SK-N-MC (cell line): ENCODE measurements around the gene GPC6.

Experiments used
- DNase-seq: peaks from one replicate; pipeline ENCODE4 v3.0.0-alpha.2; 2011; ENCODE audit warnings: low read depth, low spot score
- H3K27ac ChIP-seq: fragments of 200-600 bp; sonication (generic); 2 replicates; pipeline ENCODE4 v1.5.1; 2016; ENCODE audit warnings: mixed run types
- H3K36me3 ChIP-seq: fragments of 200-600 bp; sonication (generic); 2 replicates; pipeline ENCODE4 v1.6.1; 2017; ENCODE audit warnings: antibody characterized with exemption, low read length, mixed read lengths; ENCODE audit not compliant: insufficient read depth
- H3K4me3 ChIP-seq: fragments of 200-600 bp; sonication (generic); 2 replicates; pipeline ENCODE4 v1.5.1; 2016
- H3K9ac ChIP-seq: fragments of 200-600 bp; sonication (generic); 2 replicates; pipeline ENCODE4 v1.8.0; 2017; ENCODE audit warnings: mixed run types, mixed read lengths; ENCODE audit not compliant: insufficient read length
- H3K9me3 ChIP-seq: fragments of 200-600 bp; sonication (generic); 2 replicates; pipeline ENCODE4 v1.6.1; 2017; ENCODE audit warnings: low read depth, mild to moderate bottlenecking, antibody characterized with exemption, low read length, moderate library complexity, mixed read lengths
- EZH2 ChIP-seq: fragments of 200-600 bp; sonication (generic); IDR thresholded peaks from one replicate; pipeline ENCODE4 v1.6.1; 2017; ENCODE audit warnings: antibody characterized with exemption
- FOXP2 ChIP-seq: optimal IDR thresholded peaks from 2 replicates; pipeline ENCODE3; 2011; ENCODE audit warnings: mild to moderate bottlenecking, moderate library complexity; ENCODE audit not compliant: insufficient read depth; ENCODE audit errors: extremely low read length, control extremely low read depth
- POLR2AphosphoS5 ChIP-seq: IDR thresholded peaks from 2 replicates; pipeline ENCODE4 v1.6.1; 2012; ENCODE audit warnings: mild to moderate bottlenecking, low read depth, low read length, borderline replicate concordance

GPC6 gene

DNA sequence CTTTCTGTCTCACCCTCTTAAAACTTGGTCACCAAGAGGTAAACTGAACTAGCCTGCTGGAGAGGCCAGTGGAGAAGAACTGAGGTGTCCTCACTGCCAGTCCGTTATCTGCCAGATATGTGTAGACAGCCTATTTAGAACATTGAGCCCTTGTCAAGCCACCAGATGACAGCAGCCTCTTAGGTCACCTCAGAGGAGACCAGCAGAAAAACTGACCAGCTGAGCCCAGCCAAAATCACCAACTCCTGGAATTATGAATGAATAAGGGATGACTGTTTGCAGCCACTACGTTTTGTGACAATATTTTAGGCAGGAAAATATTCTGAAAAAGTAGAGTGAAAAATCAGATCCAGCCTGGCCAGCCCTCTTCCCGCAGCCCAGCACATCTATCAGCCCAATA lies 739.0 kb downstream of the GPC6 start:
- Histone ChIP-seq H3K36me3 (no peaks in the 10 kb centered on the region), H3K27ac (no peak overlapping the region), H3K9ac (no peak overlapping the region), H3K4me3 (no peak overlapping the region), H3K9me3 (no peaks in the 10 kb centered on the region)
- DNase-seq, result no peak
- TF ChIP-seq FOXP2 (no peak), EZH2 (no peak), POLR2AphosphoS5 (no peak)

DNA sequence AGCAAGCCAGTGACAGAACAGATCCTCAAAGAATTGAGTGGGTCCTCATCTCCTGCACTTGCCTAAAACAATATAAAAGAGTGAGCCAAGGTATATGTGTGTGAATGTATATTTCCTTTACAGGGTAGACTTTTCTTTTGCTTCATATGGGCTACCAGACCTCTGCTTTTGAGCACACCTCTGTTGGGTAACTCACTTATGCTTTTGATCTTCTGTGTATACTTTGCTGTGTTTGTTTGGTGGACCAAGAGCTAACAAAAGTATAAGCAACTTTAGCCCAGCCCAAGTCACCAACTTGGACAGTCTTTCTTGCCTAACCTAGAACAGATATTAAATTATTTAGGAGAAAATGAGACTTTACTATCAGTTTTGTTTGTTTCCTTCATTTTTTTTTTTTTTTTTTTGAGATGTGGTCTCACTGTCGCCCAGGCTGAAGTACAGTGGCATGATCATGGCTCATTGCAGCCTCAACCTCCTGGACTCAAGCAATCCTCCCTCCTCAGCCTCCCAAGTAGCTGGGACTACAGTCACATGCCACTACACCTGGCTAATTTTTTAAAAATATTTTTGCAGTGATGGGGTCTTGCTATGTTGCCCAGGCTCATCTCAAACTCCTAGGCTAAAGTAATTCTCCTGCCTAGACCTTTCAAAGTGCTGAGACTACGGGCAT lies 739.8 kb downstream of the GPC6 start:
- TF ChIP-seq EZH2, result no peak
- no peak for TF ChIP-seq FOXP2
- TF ChIP-seq POLR2AphosphoS5, result no peak
- Histone ChIP-seq H3K9ac (no peak overlapping the region), H3K36me3 (no peaks in the 10 kb centered on the region), H3K4me3 (no peak overlapping the region), H3K9me3 (no peaks in the 10 kb centered on the region), H3K27ac (no peak overlapping the region)
- DNase-seq, result no peak

DNA sequence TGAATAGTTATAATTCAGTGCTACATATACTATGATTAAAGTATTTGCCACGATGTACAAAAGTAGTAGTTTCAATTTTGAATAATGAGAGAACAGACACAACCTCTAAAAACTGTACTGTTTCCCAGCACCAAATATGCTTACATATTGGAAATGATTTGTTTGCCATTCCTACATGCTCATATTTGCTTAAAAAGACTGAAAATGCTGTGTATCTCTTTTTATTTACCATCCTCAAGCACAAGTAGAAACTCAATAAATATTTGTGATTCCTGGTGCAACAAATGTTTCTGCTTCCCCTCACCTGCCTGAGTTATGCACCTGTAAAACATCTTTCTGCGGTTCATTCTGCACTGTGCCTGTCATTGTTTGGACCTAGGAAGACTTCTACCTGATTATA lies 740.7 kb downstream of the GPC6 start:
- DNase-seq, result no peak

DNA sequence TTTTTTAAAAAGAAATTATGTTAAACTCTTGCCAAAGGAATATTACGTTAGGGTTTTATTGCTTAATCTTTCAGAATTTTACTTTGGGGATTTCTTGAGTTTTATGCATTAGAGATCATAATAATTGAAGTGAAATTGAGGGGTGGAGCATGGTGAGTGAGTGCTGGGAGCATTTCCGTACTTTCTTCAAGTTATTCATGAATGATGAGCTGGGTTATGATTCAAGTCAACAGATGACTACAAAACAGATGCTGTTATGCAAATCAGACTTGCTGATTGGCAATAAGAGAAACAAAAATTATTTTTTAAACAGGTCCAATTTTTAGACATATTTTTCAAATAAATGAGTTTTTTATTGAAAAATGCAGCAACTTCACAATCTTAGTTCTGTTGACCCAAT lies 748.6 kb downstream of the GPC6 start:
- no peak for TF ChIP-seq EZH2
- no peak for TF ChIP-seq POLR2AphosphoS5
- no peak for TF ChIP-seq FOXP2
- H3K36me3 ChIP-seq, result no peaks in the 10 kb centered on the region
- no peak for DNase-seq
- H3K9me3 ChIP-seq, result no peaks in the 10 kb centered on the region
- no peak overlapping the region for H3K9ac ChIP-seq
- H3K4me3 ChIP-seq, result no peak overlapping the region
- no peak overlapping the region for H3K27ac ChIP-seq

More for the DNA sequence above, 740.7 kb downstream of the GPC6 start:
- TF ChIP-seq EZH2, result no peak
- TF ChIP-seq POLR2AphosphoS5, result no peak
- no peak for TF ChIP-seq FOXP2
- Histone ChIP-seq H3K9ac (no peak overlapping the region), H3K9me3 (no peaks in the 10 kb centered on the region), H3K27ac (no peak overlapping the region), H3K4me3 (no peak overlapping the region), H3K36me3 (no peaks in the 10 kb centered on the region)

DNA sequence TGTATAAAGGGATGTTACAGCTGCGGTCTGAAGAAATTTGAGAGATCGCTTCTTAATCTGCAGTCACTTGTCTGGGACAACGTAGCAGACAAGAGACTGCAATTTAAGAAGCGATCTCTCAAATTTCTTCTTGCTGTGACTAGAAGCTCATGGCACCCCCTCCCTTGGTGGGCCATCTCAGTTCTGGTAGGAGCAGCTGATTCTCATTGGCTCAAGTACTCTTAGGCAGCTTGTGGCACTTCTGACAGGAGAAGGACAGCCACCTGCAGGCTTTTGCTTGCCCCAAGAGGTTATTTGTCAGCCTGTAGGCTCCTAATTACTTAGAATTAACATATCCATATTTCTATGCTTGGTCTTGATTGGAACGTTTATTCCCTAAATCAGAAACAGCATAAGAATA lies 749.9 kb downstream of the GPC6 start:
- Histone ChIP-seq H3K4me3 (no peak overlapping the region), H3K9ac (no peak overlapping the region), H3K9me3 (no peaks in the 10 kb centered on the region), H3K36me3 (no peaks in the 10 kb centered on the region), H3K27ac (no peak overlapping the region)
- TF ChIP-seq POLR2AphosphoS5, result no peak
- no peak for TF ChIP-seq EZH2
- no peak for TF ChIP-seq FOXP2
- DNase-seq, result no peak

DNA sequence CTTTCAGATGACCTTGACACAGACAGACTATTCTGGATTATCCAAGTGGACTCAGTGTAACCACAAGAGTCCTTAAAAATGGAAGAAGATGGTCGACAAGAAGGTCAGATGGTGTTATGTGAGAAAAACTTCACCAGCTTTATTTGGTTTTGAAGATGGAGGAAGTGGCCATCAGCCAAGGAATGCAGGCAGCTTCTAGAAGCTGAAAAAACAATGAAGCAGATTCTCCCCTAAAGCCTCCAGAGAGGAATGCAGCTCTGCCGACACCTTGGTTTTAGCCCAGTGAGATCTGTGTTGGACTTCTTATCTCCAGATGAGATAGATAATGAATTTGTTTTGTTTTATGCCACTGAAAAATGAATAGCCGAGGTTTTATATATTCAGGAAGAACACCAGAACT lies 751.4 kb downstream of the GPC6 start:
- H3K36me3 ChIP-seq, result no peaks in the 10 kb centered on the region
- H3K9me3 ChIP-seq, result no peaks in the 10 kb centered on the region
- no peak for DNase-seq
- TF ChIP-seq POLR2AphosphoS5 (no peak), EZH2 (no peak), FOXP2 (no peak)
- no peak overlapping the region for H3K9ac ChIP-seq
- H3K27ac ChIP-seq, result no peak overlapping the region
- no peak overlapping the region for H3K4me3 ChIP-seq

DNA sequence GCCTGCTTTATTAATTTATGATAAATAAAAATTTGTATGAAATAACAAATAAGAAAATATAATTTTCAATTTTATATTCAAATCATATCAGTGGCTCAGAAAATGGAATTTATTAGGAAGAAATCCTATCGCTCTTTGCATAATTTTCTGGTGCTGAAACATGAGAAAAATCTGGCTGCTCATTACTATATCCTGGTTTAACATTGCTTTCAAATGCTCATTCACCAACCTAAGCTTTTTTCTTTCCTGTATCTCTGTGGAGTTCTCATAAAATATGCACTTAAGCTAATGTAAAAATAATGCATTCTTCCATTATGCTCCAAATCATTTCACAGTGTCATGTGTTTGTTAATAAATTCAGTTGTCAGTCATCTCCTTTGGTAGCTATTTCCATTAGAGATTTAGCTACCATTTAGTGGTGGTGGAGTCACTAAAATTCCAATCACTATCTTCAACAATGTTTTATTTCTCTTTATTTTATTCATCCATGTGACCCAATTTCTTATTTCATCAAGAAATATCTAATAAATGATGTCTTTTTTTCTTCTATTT lies 754.9 kb downstream of the GPC6 start:
- Histone ChIP-seq H3K27ac (peak overlapping the region; percentile 65; the same call in 1 of the 2 replicates), H3K36me3 (no peaks in the 10 kb centered on the region), H3K9ac (no peak overlapping the region), H3K4me3 (peak overlapping the region; percentile 16; the same call in 1 of the 2 replicates), H3K9me3 (no peaks in the 10 kb centered on the region)
- DNase-seq, result no peak
- TF ChIP-seq EZH2 (no peak), POLR2AphosphoS5 (no peak), FOXP2 (no peak)

DNA sequence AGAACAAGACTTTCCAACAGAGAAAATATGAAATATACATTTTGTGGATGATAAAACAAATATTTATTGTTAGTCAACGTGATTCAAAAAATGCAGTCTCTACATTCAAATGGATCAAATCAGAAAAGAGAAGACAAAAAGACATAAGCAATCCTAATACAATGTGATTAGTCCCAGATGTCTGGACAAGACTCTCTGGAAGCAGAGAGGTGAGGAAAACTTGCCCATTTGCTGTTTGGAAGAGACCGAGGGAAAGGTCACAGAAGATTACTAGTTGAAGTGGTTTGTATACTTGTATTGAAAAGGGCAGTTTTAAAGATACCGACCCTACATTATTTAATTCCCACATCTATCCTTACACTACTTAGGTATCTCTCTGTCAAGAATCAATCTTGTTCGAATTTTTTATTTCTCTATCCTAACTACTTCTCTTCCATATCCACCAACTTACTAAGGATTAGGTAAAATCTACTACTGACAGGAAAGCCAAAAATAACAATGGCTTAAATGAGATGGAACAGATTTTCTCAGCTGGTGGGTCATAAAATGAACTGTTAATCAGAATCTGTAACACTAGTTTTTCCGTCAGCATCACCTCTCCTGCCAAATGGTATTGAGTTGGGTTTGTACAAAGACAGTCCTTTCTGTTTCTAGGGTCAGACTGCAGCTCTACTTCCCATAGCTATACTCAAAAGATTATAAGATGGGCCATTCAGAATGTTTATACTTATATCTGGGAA lies 755.7 kb downstream of the GPC6 start:
- no peak overlapping the region for H3K4me3 ChIP-seq
- no peaks in the 10 kb centered on the region for H3K36me3 ChIP-seq
- H3K9me3 ChIP-seq, result no peaks in the 10 kb centered on the region
- no peak overlapping the region for H3K27ac ChIP-seq
- DNase-seq, result no peak
- no peak for TF ChIP-seq EZH2
- TF ChIP-seq FOXP2, result no peak
- no peak for TF ChIP-seq POLR2AphosphoS5
- no peak overlapping the region for H3K9ac ChIP-seq

DNA sequence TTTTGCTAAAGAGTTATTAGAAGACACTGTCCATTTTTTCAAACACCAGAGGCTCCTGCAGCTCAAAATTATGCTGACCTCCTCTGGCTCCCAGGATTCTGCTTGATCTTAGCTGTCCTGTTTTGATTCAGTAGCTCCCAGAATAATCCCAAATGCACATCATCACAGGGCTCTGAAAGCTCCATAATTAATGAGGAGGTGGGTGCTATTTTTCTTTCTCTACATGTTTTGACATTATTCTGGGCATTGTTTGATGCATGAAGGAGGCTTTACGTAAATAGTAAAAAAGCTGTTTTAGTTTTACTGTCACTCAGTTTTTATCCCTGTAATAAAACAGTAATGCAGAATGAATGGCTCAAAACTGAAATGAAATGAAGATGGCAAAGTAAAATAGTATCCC lies 757.4 kb downstream of the GPC6 start:
- Histone ChIP-seq H3K4me3 (no peak overlapping the region), H3K27ac (no peak overlapping the region; the same call in 1 of the 2 replicates), H3K36me3 (no peaks in the 10 kb centered on the region), H3K9ac (no peak overlapping the region), H3K9me3 (no peaks in the 10 kb centered on the region)
- no peak for DNase-seq
- TF ChIP-seq EZH2 (no peak), POLR2AphosphoS5 (no peak), FOXP2 (no peak)

DNA sequence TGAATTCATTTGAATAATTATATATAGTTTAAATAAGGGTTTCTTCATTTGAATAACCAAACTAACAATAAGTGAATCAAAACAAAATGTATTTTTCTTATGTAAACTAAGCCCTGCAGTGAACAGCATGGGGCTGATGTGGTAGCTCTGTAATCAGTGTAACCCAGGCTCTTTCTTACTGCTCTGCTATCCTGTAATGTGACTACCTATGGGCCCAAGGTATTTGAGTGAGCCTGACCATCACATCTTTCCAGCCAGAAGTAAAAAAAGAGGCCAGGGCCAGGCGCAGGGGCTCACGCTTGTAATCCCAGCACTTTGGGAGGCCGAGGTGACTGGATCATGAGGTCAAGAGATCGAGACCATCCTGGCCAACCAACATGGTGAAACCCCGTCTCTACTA lies 758.3 kb downstream of the GPC6 start:
- H3K9ac ChIP-seq, result no peak overlapping the region
- no peak overlapping the region for H3K27ac ChIP-seq
- no peak overlapping the region for H3K4me3 ChIP-seq
- no peaks in the 10 kb centered on the region for H3K36me3 ChIP-seq
- H3K9me3 ChIP-seq, result no peaks in the 10 kb centered on the region
- DNase-seq, result no peak
- TF ChIP-seq POLR2AphosphoS5 (no peak), EZH2 (no peak), FOXP2 (no peak)
